Measurements from ENCODE around the gene NHS.

DNA sequence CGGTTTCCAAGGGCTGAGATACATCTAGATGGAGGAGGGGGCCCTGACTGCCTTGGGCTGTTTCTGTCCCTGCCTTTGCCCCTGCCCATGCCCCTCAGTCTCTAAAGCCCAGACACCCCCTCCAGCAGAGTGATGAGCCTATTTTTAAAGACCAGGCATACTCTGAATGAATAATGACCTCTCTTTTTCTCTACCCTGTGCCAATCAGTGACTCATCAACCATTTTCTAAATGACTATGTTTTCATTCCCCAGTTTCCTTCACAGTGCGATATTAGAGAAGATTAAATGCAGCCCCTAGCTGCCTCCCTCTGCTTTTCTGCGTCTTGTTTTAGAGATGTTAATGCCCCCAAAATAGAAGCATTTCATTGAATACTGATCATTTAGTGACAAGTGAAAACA, 15.5 kb upstream of the NHS start:
- TF ChIP-seq POLR2AphosphoS5 (IDR thresholded peaks at IDR 0.05): no peak
- TF ChIP-seq, protein P1, sequence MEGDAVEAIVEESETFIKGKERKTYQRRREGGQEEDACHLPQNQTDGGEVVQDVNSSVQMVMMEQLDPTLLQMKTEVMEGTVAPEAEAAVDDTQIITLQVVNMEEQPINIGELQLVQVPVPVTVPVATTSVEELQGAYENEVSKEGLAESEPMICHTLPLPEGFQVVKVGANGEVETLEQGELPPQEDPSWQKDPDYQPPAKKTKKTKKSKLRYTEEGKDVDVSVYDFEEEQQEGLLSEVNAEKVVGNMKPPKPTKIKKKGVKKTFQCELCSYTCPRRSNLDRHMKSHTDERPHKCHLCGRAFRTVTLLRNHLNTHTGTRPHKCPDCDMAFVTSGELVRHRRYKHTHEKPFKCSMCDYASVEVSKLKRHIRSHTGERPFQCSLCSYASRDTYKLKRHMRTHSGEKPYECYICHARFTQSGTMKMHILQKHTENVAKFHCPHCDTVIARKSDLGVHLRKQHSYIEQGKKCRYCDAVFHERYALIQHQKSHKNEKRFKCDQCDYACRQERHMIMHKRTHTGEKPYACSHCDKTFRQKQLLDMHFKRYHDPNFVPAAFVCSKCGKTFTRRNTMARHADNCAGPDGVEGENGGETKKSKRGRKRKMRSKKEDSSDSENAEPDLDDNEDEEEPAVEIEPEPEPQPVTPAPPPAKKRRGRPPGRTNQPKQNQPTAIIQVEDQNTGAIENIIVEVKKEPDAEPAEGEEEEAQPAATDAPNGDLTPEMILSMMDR (IDR thresholded peaks at IDR 0.05): no peak
